ENCODE results near the gene ZNF90. TPM values are rescaled to one million over a fixed set of nuclear protein-coding genes. Genes with fewer than 3 reads are reported as not detected.
"Not testable (repeated sequence)": the region's sequence is repeated elsewhere in the genome, so short reads cannot be mapped to it uniquely, and the experiment has no call there.

Gene ZNF90
- total RNA-seq, 1 experiment from 2014 or later, result not detected

GRCh38 chr19:20080656-20081055, 2.9 kb downstream of the ZNF90 start:
- Histone ChIP-seq H3K4me1 (ENCODE audit: control insufficient read depth in 1 of 2, insufficient read depth in 2 of 2, low read length in 2 of 2) (no peaks in the 10 kb centered on the region), H3K36me3 (ENCODE audit: control insufficient read depth in 1 of 2, insufficient read depth in 2 of 2, low read length in 2 of 2) (no peaks in the 10 kb centered on the region), H3K4me2 (ENCODE audit: low read length) (no peak overlapping the region), H3K27ac (ENCODE audit: low read depth, low read length) (no peak overlapping the region), H4K20me1 (ENCODE audit: insufficient read depth) (no peaks in the 10 kb centered on the region), H2AFZ (ENCODE audit: low read depth, low read length, poor library complexity, severe bottlenecking) (no peak overlapping the region), H3K27me3 (ENCODE audit: insufficient read depth, low read length) (no peaks in the 10 kb centered on the region), H3K9me3 (ENCODE audit: control insufficient read depth in 1 of 2, insufficient read depth in 1 of 2, low read depth in 1 of 2, low read length in 2 of 2) (peaks cover 0 to 4% of the 10 kb centered on the region in 2 experiments; a peak in 2 of 4 replicates), H3K4me3 (replicated peaks in 1 of 2; ENCODE audit: low read depth in 1 of 2, low read length in 2 of 2) (no peak overlapping the region), H3K79me2 (ENCODE audit: insufficient read depth, low read length) (no peaks in the 10 kb centered on the region), H3K9ac (ENCODE audit: low read length) (no peak overlapping the region), H3K9me2 (ENCODE audit: insufficient read depth) (no peaks in the 10 kb centered on the region)
- ATAC-seq (no peak), DNase-seq (ENCODE audit: low read depth, low spot score) (no peak)
- ChIA-PET RAD21 (ENCODE audit: low non-redundant PET in 1 of 2, low total read pairs in 2 of 2, uncharacterized antibody in 2 of 2, unreplicated experiment in 2 of 2) (no interaction called here), CTCF (no interaction called here), POLR2A (no interaction called here)
- intact Hi-C loops (cut with micrococcal nuclease), result no loop called here
- TF ChIP-seq JUND (IDR thresholded peaks at IDR 0.05) (no peak), RAD21 (IDR thresholded peaks at IDR 0.05; ENCODE audit: low read depth) (no peak), ZNF274 (IDR thresholded peaks at IDR 0.05; ENCODE audit: low read depth, low read length) (no peak), POLR2AphosphoS5 (IDR thresholded peaks at IDR 0.05; ENCODE audit: low read depth, low read length) (no peak), ATF3 (IDR thresholded peaks at IDR 0.05) (no peak)
- BruUV-seq (replicated peaks), result no TSS peak

- H3K36me3 ChIP-seq (ENCODE audit: control insufficient read depth in 1 of 2, insufficient read depth in 2 of 2, low read length in 2 of 2); H3K4me3 ChIP-seq (replicated peaks in 1 of 2; ENCODE audit: low read depth in 1 of 2, low read length in 2 of 2); CTCF ChIA-PET; ATAC-seq; H3K9me3 ChIP-seq (ENCODE audit: control insufficient read depth in 1 of 2, insufficient read depth in 1 of 2, low read depth in 1 of 2, low read length in 2 of 2); BruUV-seq (replicated peaks); H3K79me2 ChIP-seq (ENCODE audit: insufficient read depth, low read length); POLR2A ChIA-PET; H4K20me1 ChIP-seq (ENCODE audit: insufficient read depth); H3K27ac ChIP-seq (ENCODE audit: low read depth, low read length); DNase-seq (ENCODE audit: low read depth, low spot score); intact Hi-C loops (cut with micrococcal nuclease); H3K4me1 ChIP-seq (ENCODE audit: control insufficient read depth in 1 of 2, insufficient read depth in 2 of 2, low read length in 2 of 2); H3K9ac ChIP-seq (ENCODE audit: low read length); H3K9me2 ChIP-seq (ENCODE audit: insufficient read depth); H2AFZ ChIP-seq (ENCODE audit: low read depth, low read length, poor library complexity, severe bottlenecking); H3K27me3 ChIP-seq (ENCODE audit: insufficient read depth, low read length); RAD21 ChIA-PET (ENCODE audit: low non-redundant PET in 1 of 2, low total read pairs in 2 of 2, uncharacterized antibody in 2 of 2, unreplicated experiment in 2 of 2); H3K4me2 ChIP-seq (ENCODE audit: low read length): not testable (repeated sequence)
These were observed 4.5 kb downstream of the ZNF90 start for GRCh38 chr19:20082232-20082833.

- RAD21 ChIA-PET (ENCODE audit: low non-redundant PET in 1 of 2, low total read pairs in 2 of 2, uncharacterized antibody in 2 of 2, unreplicated experiment in 2 of 2); H3K36me3 ChIP-seq (ENCODE audit: control insufficient read depth in 1 of 2, insufficient read depth in 2 of 2, low read length in 2 of 2); H3K9me2 ChIP-seq (ENCODE audit: insufficient read depth); H3K4me2 ChIP-seq (ENCODE audit: low read length); POLR2A ChIA-PET; BruUV-seq (replicated peaks); H3K27ac ChIP-seq (ENCODE audit: low read depth, low read length); H3K9me3 ChIP-seq (ENCODE audit: control insufficient read depth in 1 of 2, insufficient read depth in 1 of 2, low read depth in 1 of 2, low read length in 2 of 2); DNase-seq (ENCODE audit: low read depth, low spot score); H3K4me3 ChIP-seq (replicated peaks in 1 of 2; ENCODE audit: low read depth in 1 of 2, low read length in 2 of 2); H4K20me1 ChIP-seq (ENCODE audit: insufficient read depth); CTCF ChIA-PET; H3K9ac ChIP-seq (ENCODE audit: low read length); H3K27me3 ChIP-seq (ENCODE audit: insufficient read depth, low read length); H2AFZ ChIP-seq (ENCODE audit: low read depth, low read length, poor library complexity, severe bottlenecking); H3K4me1 ChIP-seq (ENCODE audit: control insufficient read depth in 1 of 2, insufficient read depth in 2 of 2, low read length in 2 of 2); intact Hi-C loops (cut with micrococcal nuclease); H3K79me2 ChIP-seq (ENCODE audit: insufficient read depth, low read length); ATAC-seq: not testable (repeated sequence)
These were observed 5.1 kb downstream of the ZNF90 start for GRCh38 chr19:20082876-20083275.

Measured in HCT116 (cell line).